ENCODE data around the gene RNU1-4. TPM values are rescaled to one million over a fixed set of nuclear protein-coding genes. Genes with fewer than 3 reads are reported as not detected.
"Not testable (repeated sequence)": the region's sequence is repeated elsewhere in the genome, so short reads cannot be mapped to it uniquely, and the experiment has no call there.

The RNU1-4 gene
- total and polyA plus RNA-seq, 3 donors from 2014 or later: under 0.01 to 18.9 (median under 0.01) TPM

GRCh38 chr1:16701189-16701588, 39.1 kb upstream of the RNU1-4 start:
- WGBS, 2 donors: no CpG with 5 or more reads among the region's 37 CpGs
- intact Hi-C loops (cut with DNase I; ENCODE audit: low total_unique reads); H3K36me3 ChIP-seq (ENCODE audit: low read depth, missing control alignments); H3K4me1 ChIP-seq; H3K27ac ChIP-seq; H3K27me3 ChIP-seq; DNase-seq; H3K9me3 ChIP-seq; H3K4me3 ChIP-seq: not testable (repeated sequence)

DNA sequence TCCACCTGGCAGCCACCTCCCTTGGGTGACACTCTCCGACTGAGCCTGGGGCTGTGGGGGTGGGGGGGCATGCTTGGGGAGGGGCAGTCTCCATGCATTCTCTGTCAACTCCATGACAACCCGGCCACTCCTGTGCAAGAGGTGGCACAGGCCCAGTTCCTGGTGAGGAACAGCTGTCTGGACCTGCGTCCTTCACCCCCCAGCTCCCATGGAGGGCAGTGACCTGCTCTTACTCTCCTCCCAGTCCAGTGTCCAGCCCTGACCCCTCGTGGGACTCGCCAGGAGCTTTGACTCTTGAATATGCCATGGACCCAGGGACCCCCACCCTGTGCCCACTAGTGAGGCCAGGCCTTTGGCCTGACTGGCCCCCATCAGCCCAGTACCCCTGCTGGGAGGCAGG, 38.0 kb upstream of the RNU1-4 start:
- intact Hi-C loops (cut with DNase I; ENCODE audit: low total_unique reads); H3K27ac ChIP-seq; H3K27me3 ChIP-seq; H3K4me3 ChIP-seq; H3K9me3 ChIP-seq; DNase-seq; H3K4me1 ChIP-seq; H3K36me3 ChIP-seq (ENCODE audit: low read depth, missing control alignments): not testable (repeated sequence)
- WGBS, 2 donors: 80% methylated on average over 1 of the region's 5 CpGs; no CpG with 5 or more reads in 1 of the 2 donors

GRCh38 chr1:16703141-16703540, 37.2 kb upstream of the RNU1-4 start:
- H3K27me3 ChIP-seq; H3K4me1 ChIP-seq; intact Hi-C loops (cut with DNase I; ENCODE audit: low total_unique reads); H3K4me3 ChIP-seq; H3K36me3 ChIP-seq (ENCODE audit: low read depth, missing control alignments); H3K9me3 ChIP-seq; DNase-seq; H3K27ac ChIP-seq: not testable (repeated sequence)
- WGBS, 2 donors: 55% methylated on average over 2 of the region's 7 CpGs; no CpG with 5 or more reads in 1 of the 2 donors

- intact Hi-C loops (cut with DNase I; ENCODE audit: low total_unique reads); H3K9me3 ChIP-seq; H3K27me3 ChIP-seq; H3K36me3 ChIP-seq (ENCODE audit: low read depth, missing control alignments); H3K4me3 ChIP-seq; H3K4me1 ChIP-seq; H3K27ac ChIP-seq; DNase-seq: not testable (repeated sequence)
- WGBS, 2 donors: 43 to 44% methylated on average over 1 to 3 of the region's 5 CpGs
Observed at GRCh38 chr1:16703602-16704001, 36.7 kb upstream of the RNU1-4 start.

- intact Hi-C loops (cut with DNase I; ENCODE audit: low total_unique reads); H3K27ac ChIP-seq; H3K4me1 ChIP-seq; H3K4me3 ChIP-seq; DNase-seq; H3K9me3 ChIP-seq; H3K27me3 ChIP-seq; H3K36me3 ChIP-seq (ENCODE audit: low read depth, missing control alignments): not testable (repeated sequence)
- WGBS, 2 donors: 72 to 73% methylated on average over 4 of the region's 13 CpGs
Observed at GRCh38 chr1:16704076-16704475, 36.2 kb upstream of the RNU1-4 start.

- DNase-seq; H3K27ac ChIP-seq; H3K27me3 ChIP-seq; H3K4me1 ChIP-seq; H3K4me3 ChIP-seq; H3K36me3 ChIP-seq (ENCODE audit: low read depth, missing control alignments); intact Hi-C loops (cut with DNase I; ENCODE audit: low total_unique reads); H3K9me3 ChIP-seq: not testable (repeated sequence)
- WGBS, 2 donors: 91 to 93% methylated on average over 7 to 9 of the region's 16 CpGs
Observed at GRCh38 chr1:16704502-16705100, 35.7 kb upstream of the RNU1-4 start.

DNA sequence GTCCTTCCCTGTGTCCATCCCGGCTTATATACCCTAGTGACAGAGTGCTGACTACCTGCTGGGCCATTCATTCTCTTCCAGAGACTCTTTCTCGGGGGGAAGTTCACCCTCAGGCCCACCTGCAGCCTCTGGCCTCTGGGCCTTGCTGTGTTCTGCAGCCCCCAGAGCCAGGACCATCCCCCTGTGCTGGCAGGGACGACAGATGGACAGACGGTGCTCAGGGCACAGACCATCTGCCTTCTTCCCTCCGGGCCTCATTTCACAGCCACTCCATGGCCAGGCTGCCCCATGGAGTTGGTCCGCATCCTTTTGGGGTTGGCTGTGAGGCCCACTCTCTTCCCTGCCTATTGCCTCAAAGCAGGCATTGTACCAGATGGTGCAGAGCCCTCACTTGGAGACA, 34.0 kb upstream of the RNU1-4 start:
- H3K27me3 ChIP-seq; H3K36me3 ChIP-seq (ENCODE audit: low read depth, missing control alignments); H3K9me3 ChIP-seq; H3K4me3 ChIP-seq; DNase-seq; intact Hi-C loops (cut with DNase I; ENCODE audit: low total_unique reads); H3K4me1 ChIP-seq; H3K27ac ChIP-seq: not testable (repeated sequence)
- 87 to 100% methylated on average over 4 to 6 of the region's 6 CpGs for WGBS, 2 donors

- H3K4me3 ChIP-seq: peak overlapping the region; percentile 48 to 49
- DNase-seq; H3K27me3 ChIP-seq; H3K27ac ChIP-seq; intact Hi-C loops (cut with DNase I; ENCODE audit: low total_unique reads); H3K36me3 ChIP-seq (ENCODE audit: low read depth, missing control alignments); H3K9me3 ChIP-seq; H3K4me1 ChIP-seq: not testable (repeated sequence)
- 1 to 2% methylated on average over 26 to 27 of the region's 99 CpGs for WGBS, 2 donors
Observed at GRCh38 chr1:16707130-16708093, 32.9 kb upstream of the RNU1-4 start.

DNA sequence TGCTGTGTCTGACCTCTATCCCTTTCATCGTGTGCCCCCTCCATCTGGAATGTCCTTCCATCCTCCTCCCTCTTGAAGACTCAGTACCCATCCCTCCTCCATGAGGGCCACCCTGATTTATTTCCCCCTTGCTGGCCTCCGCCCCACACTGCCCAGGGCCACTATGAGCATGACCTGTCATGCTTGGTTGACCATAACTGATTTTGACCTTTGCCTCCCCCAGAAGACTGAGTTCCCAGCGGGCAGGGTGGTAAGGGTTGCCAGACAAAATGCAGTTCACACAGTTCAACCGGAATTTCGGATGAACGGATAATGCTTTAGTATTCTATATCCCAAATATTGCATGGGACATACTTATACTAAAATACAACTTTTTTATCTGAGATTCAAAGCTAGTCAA, 31.6 kb upstream of the RNU1-4 start:
- DNase-seq; intact Hi-C loops (cut with DNase I; ENCODE audit: low total_unique reads); H3K4me1 ChIP-seq; H3K27me3 ChIP-seq; H3K36me3 ChIP-seq (ENCODE audit: low read depth, missing control alignments); H3K9me3 ChIP-seq; H3K27ac ChIP-seq; H3K4me3 ChIP-seq: not testable (repeated sequence)
- WGBS, 2 donors: no CpG with 5 or more reads among the region's 6 CpGs

All from testis (tissue), 3 donors.